ENCODE data around the gene IGFBP4. TPM values are rescaled to one million over a fixed set of nuclear protein-coding genes. Genes with fewer than 3 reads are reported as not detected.

The IGFBP4 gene
- total and polyA plus RNA-seq, 10 of the 15 experiments (the other 5 are each of a cell fraction or from before 2014, with no cell fraction given): 2.4 to 22.3 (median 6.6) TPM

DNA sequence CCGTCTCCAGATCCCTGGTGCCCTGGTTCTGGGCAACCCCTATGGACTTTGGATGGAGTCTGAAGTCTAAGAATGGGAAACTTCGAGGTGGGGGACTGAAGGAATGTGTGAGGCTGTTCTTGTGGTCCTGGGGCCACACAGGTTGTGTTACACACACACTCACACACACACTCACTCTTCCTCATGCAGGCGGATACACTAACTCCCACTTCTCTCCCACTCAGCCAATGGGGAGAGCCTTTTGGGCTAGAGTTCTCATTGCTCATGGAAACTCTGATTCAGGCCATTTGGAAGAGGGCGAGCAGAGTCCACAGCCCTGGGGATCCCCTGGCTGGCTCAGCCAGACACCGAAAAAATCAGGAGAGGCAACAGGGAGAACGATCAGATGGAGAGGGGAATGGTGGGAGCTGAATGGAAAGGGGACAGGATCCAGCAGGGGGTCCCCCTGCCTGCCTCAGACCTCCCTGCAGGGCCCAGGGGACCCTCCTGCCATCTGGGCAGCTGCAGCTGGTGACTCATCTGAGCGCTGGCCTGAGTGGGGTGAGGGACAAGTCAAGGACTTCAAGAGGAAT is 9.1 kb downstream of the IGFBP4 start:
- H3K4me3 ChIP-seq: no peak overlapping the region
- H3K4me1 ChIP-seq (ENCODE audit: control insufficient read depth, insufficient read depth, low read length): no peaks in the 10 kb centered on the region; the same call in 1 of the 2 replicates
- SMC1A ChIA-PET (ENCODE audit: uncharacterized antibody, unreplicated experiment): interaction anchor here (1.2 to 4.4 kb wide), 2 partner anchors 11 to 79 kb away, joined by 4 to 27 read pairs; no protein-coding TSS in a partner anchor
- no peaks in the 10 kb centered on the region for H3K9me3 ChIP-seq (replicated peaks; ENCODE audit: control insufficient read depth, insufficient read depth, low read length)
- no peaks in the 10 kb centered on the region for H4K20me1 ChIP-seq (ENCODE audit: control insufficient read depth, insufficient read depth)
- no peak overlapping the region for H3K4me2 ChIP-seq (ENCODE audit: control insufficient read depth, insufficient read depth)
- no peak for FAIRE-seq
- no peak overlapping the region for H2AFZ ChIP-seq (ENCODE audit: control insufficient read depth, low read depth, low read length)
- no peaks in the 10 kb centered on the region for H3K36me3 ChIP-seq (ENCODE audit: control insufficient read depth in 2 of 2, insufficient read depth in 2 of 2, low read length in 1 of 2)
- 35% methylated on average over 7 of the region's 7 CpGs for WGBS (ENCODE audit: insufficient coverage, insufficient replicate concordance, low lambda C conversion rate, missing lambda C conversion rate)
- CTCF ChIA-PET: interaction anchor here (0.9 to 16.0 kb wide), 4 partner anchors 23 to 80 kb away, joined by 3 to 289 read pairs (median 5); no protein-coding TSS in a partner anchor
- POLR2A ChIA-PET: no interaction called here
- no peak overlapping the region for H3K9ac ChIP-seq (ENCODE audit: control insufficient read depth, insufficient read depth, low read length)
- intact Hi-C loops (cut with micrococcal nuclease; ENCODE audit: unreplicated experiment) (no loop called here), in situ Hi-C loops (cut with MboI) (no loop called here)
- H3K27ac ChIP-seq (ENCODE audit: control insufficient read depth, insufficient read depth): no peak overlapping the region
- BruUV-seq (replicated peaks): no TSS peak
- TF ChIP-seq, protein P1, sequence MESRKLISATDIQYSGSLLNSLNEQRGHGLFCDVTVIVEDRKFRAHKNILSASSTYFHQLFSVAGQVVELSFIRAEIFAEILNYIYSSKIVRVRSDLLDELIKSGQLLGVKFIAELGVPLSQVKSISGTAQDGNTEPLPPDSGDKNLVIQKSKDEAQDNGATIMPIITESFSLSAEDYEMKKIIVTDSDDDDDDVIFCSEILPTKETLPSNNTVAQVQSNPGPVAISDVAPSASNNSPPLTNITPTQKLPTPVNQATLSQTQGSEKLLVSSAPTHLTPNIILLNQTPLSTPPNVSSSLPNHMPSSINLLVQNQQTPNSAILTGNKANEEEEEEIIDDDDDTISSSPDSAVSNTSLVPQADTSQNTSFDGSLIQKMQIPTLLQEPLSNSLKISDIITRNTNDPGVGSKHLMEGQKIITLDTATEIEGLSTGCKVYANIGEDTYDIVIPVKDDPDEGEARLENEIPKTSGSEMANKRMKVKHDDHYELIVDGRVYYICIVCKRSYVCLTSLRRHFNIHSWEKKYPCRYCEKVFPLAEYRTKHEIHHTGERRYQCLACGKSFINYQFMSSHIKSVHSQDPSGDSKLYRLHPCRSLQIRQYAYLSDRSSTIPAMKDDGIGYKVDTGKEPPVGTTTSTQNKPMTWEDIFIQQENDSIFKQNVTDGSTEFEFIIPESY (IDR thresholded peaks at IDR 0.05): no peak
- TF ChIP-seq RCOR1 (conservative IDR thresholded peaks at IDR 0.05; ENCODE audit: low read depth, low read length): no peak
- no peak for TF ChIP-seq ZNF207 (IDR thresholded peaks at IDR 0.05; ENCODE audit: borderline replicate concordance)
- no peak for TF ChIP-seq ZNF274 (IDR thresholded peaks at IDR 0.05; ENCODE audit: insufficient read depth, insufficient read length)
- no peak for TF ChIP-seq FOXM1 (IDR thresholded peaks at IDR 0.05; ENCODE audit: low read depth, low read length)
- no peak for TF ChIP-seq ZNF217 (IDR thresholded peaks at IDR 0.05)
- TF ChIP-seq SMC3 (IDR thresholded peaks at IDR 0.05; ENCODE audit: borderline replicate concordance, low read length): no peak
- TF ChIP-seq, protein P2, sequence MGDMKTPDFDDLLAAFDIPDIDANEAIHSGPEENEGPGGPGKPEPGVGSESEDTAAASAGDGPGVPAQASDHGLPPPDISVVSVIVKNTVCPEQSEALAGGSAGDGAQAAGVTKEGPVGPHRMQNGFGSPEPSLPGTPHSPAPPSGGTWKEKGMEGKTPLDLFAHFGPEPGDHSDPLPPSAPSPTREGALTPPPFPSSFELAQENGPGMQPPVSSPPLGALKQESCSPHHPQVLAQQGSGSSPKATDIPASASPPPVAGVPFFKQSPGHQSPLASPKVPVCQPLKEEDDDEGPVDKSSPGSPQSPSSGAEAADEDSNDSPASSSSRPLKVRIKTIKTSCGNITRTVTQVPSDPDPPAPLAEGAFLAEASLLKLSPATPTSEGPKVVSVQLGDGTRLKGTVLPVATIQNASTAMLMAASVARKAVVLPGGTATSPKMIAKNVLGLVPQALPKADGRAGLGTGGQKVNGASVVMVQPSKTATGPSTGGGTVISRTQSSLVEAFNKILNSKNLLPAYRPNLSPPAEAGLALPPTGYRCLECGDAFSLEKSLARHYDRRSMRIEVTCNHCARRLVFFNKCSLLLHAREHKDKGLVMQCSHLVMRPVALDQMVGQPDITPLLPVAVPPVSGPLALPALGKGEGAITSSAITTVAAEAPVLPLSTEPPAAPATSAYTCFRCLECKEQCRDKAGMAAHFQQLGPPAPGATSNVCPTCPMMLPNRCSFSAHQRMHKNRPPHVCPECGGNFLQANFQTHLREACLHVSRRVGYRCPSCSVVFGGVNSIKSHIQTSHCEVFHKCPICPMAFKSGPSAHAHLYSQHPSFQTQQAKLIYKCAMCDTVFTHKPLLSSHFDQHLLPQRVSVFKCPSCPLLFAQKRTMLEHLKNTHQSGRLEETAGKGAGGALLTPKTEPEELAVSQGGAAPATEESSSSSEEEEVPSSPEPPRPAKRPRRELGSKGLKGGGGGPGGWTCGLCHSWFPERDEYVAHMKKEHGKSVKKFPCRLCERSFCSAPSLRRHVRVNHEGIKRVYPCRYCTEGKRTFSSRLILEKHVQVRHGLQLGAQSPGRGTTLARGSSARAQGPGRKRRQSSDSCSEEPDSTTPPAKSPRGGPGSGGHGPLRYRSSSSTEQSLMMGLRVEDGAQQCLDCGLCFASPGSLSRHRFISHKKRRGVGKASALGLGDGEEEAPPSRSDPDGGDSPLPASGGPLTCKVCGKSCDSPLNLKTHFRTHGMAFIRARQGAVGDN (IDR thresholded peaks at IDR 0.05): no peak
- TF ChIP-seq BHLHE40 (IDR thresholded peaks at IDR 0.05; ENCODE audit: borderline replicate concordance in 1 of 2, low read depth in 2 of 2, low read length in 1 of 2): no peak
- TF ChIP-seq REST (IDR thresholded peaks at IDR 0.05; ENCODE audit: low read depth, low read length): no peak
- no peak for TF ChIP-seq EED (IDR thresholded peaks at IDR 0.05; ENCODE audit: low read depth)
- TF ChIP-seq PAX5 (IDR thresholded peaks at IDR 0.05; ENCODE audit: borderline replicate concordance, low read depth, low read length): no peak
- no peak for TF ChIP-seq ZBED1 (IDR thresholded peaks at IDR 0.05; ENCODE audit: borderline replicate concordance)
- TF ChIP-seq FOXK2 (IDR thresholded peaks at IDR 0.05): no peak
- no peak for TF ChIP-seq CBX3 (IDR thresholded peaks at IDR 0.05; ENCODE audit: borderline replicate concordance, low read depth)
- no peak for ATAC-seq
- H3K27me3 ChIP-seq (replicated peaks in 1 of 2; ENCODE audit: control insufficient read depth in 2 of 2, insufficient read depth in 2 of 2, low read length in 1 of 2): 0 out of 4 replicates have a peak, but pooled peaks cover 0 to 7% of the 10 kb centered on the region in 2 experiments
- no peaks in the 10 kb centered on the region for H3K79me2 ChIP-seq (ENCODE audit: control insufficient read depth, insufficient read depth, low read length)
- RAD21 ChIA-PET (ENCODE audit: unreplicated experiment): interaction anchor here (1.4 to 16.1 kb wide), 2 partner anchors 35 to 81 kb away, joined by 3 to 175 read pairs; partner anchors contain the start of gene TOP2A
- DNase-seq (ENCODE audit: low read depth, low spot score): no peak
